ENCODE measurements around the gene NCAPD2.

GRCh38 chr12:6551063-6551461 lies 57.2 kb downstream of the NCAPD2 start:
- TF ChIP-seq CTCF (IDR thresholded peaks at IDR 0.05) (no peak), EZH2phosphoT487 (IDR thresholded peaks at IDR 0.05) (no peak)

All from neural progenitor cell (in vitro differentiated cells).